Iris pigment epithelial cell (primary cell): ENCODE measurements around the gene SNX24.

Experiments used
- DNase-seq: peaks from one replicate; pipeline ENCODE4 v3.0.0-alpha.2; 2011; ENCODE audit warnings: low read depth

Gene SNX24

DNA sequence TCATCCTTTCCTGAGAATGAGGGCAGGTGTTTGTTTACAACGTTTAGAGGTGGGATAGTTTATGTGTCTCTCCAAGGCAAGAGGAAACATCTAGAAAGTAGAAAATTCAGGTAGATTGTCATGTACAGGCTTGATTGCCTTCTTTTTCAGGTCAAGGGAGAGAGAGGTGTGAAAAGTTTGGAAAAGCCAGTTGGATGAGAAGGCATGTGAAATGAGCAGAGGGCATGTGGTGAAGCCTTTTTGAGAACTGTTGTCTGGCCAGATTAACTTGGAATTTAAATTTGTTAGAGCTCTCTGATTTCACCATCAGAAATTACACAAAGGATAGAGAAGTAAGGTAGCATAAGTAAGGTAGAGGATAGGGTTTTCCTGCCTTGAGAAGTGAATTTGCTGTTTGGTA, 74.6 kb downstream of the SNX24 start:
- no peak for DNase-seq

DNA sequence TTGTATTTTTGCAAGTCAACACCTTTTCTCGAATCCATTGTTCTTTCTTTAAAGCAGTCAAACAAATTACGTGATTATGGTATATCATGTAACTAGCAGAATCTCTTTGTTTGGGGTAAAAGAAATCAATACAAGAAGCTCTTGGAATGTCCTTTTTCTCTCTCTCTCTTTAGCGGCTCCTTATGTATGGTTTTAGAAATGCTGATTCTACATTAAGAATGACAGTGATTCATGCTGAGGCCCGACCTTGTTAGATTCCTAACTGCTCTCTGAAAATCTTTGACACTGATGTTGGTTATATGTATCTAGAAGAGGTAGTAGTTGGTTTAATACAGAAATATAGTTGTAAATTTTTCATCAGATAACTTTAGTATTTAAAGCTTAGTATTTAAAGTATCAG, 76.4 kb downstream of the SNX24 start:
- DNase-seq, result peak; percentile 42

DNA sequence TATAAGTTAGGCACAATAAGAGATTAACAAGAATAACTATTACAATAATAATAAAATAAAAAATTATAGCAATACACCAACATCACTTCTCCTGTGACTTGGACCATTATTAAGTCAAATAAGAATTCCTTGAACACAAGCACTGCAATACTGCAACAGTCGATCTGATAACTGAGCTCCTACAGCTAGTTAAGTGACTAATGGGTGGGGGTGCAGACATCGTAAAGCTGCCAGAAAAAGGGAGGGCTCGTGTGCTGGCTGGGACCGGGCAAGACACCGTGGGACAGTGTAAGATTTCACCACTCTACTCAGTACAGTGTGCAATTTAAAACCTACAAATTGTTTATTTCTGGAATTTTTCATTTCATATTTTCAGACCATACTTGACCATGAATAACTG, 78.8 kb downstream of the SNX24 start:
- peak; percentile 48 for DNase-seq

DNA sequence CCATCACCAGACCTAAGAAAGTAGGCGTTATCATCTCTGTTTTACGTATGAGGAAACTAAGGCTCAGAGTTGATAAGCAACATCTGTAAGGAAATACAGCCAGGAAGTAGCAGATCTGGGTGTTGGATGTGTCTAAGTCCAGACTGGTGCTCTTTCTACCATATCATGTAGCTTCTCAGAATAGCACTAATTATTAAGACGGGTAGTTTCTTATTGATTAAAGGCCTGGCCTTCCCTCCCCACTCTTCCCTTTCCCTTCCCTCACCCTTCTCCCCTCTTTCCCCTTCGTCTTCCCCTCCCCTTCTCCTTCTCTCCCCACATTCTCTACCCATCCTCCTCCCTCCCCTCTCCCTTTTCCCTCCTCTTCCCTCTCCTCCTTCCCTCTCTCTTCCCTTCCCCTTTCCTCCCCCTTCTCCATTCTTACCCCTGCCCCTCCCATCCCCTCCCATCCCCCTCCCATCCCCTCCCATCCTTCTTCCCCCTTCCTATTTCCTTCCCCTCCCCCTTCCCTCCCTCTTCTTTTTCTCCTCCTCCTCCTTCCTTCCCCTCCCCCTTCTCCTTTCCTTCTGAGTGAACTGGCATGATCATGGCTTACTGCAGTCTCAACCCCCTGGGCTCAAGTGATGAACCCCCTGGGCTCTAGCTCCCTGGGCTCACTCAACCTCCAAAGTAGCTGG, 79.4 kb downstream of the SNX24 start:
- DNase-seq, result no peak

DNA sequence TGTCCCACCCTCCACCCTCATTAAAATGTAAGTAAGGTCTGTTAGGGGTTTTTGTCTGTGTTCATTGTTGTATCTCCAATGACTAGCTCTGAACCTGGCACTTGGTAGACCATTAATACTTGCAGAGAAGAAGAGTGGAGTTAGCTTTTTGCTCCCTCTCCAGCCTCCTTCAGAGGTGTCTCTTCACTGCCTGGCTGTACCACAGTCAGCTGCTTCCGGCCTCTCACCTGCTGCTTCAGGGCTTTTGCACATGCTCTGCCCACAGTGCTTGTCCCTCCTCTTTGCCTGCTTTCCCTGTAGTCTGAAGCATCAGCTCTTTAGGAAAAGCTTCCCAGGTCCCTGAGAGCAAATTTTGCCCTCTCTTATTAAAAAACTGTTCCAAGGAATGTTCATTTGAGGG, 83.6 kb downstream of the SNX24 start:
- no peak for DNase-seq

DNA sequence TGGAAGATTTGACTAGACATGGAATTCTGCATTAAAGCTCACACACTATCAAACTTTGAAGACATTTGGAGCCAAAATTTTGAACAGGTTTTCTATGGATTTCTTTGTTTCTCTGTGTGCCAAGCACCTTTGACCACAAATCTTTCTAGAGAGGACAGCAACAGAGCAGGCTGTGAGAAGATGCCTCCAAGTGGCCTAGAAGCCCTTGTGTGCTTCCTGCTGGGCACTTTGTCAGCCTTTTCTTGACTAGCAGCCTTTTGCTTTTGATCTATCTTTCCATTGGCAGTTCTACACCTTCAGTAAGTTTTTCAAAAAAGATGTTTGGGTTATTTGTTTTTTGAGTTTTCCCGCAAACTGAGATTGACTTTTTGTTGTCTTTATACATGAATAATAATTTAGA, 84.6 kb downstream of the SNX24 start:
- DNase-seq, result no peak

DNA sequence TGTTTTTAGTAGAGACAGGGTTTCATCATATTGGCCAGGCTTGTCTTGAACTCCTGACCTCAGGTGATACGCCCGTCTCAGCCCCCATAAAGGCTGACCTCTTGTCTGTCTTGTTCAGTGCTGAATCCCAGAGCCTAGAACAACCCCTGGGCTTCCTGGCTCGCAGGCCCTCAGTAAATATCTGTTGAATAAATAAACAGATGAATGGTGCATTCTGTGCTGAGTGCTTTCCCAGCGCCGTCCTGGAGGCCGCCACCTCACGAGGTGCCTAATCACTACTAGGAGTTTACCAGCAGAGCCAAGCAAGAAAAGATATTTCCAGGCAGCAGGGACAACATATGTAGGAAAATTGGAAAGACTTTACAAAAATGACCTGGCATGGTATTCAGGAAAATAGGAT, 88.5 kb downstream of the SNX24 start:
- peak; percentile 53 for DNase-seq

DNA sequence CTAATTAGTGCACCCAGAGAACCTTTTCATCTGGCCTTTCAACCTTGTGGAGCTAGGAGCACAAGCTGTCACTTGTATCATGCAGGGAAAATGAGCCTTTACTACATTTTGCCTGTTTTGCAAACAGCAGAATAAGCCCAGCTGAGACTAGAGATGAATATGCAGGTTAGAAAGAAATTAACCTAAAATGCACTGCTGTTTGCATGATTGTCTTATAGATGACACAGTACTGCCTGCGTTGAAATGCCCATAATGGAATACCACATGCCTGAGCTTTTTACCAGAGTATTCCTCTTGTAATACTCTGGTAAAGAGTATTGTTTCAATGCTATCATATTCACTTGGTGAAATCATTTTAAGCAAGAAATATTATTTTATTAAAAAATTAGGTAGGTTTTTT, 90.7 kb downstream of the SNX24 start:
- DNase-seq, result no peak

DNA sequence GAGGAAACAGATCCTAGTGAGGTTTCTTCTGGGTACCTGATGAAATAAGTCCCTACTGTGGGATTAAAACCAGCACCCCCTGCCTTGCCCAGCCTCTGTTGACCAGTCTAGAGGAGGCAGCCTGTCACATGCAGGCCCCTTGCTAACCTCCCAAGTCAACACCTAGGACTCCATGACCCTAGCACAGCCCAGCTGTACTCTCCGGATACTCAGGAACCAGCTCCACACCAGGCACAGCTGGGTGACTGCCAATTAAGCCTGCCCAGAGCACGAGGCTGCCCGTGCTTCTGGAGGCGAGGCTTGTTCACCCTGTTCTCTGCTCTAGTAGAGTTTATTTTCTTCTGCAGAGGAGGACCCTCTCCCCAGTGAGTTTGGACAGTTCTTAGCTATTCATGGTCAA, 92.5 kb downstream of the SNX24 start:
- no peak for DNase-seq

DNA sequence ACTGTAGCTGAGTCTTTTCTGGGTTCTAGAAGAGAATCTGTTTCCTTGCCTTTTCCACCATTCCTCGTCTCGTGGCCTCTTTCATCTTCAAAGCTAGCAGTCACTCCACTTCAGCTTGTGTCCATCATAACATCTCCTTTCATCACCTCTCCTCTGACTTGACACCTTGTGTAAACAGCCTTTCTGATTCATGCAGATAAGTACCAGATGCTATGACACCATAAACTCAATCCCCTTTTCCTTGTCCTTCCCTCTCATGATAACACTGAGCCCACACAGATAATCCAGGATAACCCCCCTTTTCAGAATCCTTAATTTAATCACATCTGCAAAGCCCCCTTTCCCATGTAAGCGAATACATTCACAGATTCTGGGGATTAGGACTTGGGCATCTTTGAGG, 95.5 kb downstream of the SNX24 start:
- DNase-seq, result no peak

DNA sequence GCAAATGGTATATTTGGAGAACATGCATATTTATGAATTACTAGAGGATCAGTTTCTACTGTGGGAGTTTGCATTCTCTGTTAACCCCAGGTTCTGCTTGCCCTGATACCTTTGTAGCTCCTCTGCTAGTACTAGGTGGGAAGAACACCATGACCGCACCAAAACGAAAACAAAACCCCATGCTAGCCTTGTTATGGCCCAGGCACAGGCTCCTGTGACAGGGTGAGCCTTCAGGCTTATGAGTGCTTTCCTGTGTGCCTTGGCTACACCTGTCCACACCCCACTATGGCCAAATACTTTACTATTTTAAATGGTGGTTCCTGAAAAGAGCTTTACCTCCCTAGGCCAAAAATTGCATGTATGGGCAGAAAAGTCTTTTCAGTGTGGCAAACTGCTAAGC, 96.3 kb downstream of the SNX24 start:
- no peak for DNase-seq

DNA sequence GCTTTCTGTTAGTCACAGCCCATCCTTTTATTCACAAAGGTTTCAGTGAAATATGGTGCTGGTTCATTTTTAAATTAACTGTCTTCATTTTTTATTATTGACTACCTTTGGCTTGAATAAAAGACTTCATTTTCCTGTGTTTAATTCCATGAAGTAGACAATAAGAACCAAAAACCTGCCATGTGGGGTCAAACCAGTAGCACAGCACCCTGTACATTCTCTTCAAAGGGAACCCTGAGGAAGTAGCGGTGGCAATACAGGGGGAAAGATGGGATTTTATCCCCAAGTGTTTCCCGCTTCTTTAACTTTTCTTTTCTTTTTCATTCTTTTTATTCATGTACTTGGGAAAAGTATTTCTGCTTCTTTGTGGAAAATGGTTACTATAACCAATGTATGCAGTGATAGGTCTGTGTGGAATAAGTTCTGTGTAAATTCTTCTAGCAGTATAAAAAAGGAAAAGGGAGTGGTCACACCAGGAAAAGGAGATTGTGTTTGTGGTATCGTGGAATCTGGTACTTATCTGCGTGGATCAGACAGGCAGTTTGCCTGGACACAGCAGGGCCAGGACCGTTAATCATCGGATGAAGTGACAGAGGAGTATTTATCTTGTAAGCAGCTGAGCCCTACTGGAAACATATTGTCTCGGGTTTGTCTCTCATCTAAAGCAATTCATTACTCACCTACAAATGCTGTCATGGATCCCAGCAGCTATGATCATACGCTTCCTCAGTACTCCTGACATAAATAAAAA, 96.9 kb downstream of the SNX24 start:
- peak; percentile 80 for DNase-seq

DNA sequence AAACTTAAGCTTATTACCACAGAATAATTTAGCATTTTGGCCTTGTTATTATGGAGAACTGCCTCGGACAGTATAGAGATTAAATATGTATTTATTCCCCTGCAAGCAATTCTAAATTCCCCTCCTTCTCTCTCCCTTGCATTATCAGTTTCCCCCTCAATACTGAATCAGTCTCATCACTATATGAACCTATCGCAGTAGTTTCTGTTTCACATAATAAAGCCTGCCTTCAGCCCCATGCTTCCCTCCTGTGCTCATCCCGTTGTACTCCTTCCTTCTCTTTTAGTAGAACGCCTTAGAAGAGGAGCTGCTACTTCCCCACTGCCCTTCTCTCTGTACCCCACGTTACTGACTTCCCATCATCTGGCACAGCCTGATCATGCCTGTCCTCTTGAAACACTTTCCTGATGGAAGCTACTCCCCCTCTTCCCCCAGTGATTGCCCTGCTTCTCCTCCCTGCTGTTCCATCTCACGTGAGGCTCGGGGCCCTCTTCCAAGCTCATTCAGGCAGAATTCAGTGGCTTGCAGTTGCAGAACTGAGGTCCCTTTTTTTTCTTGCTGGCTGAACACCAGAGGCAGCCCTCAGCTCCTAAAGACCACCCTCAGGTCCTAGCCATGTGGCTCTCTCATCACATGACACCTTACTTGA, 97.8 kb downstream of the SNX24 start:
- DNase-seq, result no peak

DNA sequence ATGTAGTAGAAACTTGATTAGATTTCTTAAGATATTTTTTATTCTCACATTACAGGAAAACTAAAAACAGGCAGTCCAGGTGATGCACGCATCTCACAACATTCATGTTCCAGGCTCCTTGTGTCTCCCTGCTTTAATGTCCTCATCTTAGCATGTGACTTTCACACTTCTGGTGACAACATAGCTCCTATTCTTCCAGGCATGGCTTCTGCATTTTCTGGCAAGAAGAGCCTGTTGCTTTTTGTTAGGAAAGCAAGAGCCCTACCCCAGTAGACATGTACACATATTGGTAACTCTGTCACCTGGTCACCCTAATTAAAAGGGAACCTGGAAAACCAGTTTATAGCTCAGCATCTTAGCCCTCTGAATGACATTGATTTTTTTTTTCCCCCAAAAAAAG, 98.6 kb downstream of the SNX24 start:
- DNase-seq, result no peak

DNA sequence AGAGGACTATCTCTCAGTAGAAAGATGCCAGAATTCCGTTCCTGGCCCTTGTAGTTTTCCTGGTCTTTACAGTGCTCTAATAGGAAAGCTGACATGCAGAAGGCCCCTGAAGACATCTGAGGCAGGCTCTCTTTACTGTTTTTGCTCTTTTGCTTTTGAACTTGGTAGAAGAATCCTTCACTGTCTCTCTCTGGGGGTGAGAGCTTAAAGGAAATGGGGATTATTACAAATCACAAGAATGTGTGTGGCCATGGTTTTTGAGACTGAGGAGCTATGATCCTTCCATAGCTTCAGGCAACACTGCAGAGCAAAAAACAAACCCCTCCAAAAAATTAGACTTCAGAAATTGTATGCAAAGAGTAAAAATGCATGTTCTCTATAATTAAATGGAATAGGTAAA, 102.0 kb downstream of the SNX24 start:
- DNase-seq, result no peak

DNA sequence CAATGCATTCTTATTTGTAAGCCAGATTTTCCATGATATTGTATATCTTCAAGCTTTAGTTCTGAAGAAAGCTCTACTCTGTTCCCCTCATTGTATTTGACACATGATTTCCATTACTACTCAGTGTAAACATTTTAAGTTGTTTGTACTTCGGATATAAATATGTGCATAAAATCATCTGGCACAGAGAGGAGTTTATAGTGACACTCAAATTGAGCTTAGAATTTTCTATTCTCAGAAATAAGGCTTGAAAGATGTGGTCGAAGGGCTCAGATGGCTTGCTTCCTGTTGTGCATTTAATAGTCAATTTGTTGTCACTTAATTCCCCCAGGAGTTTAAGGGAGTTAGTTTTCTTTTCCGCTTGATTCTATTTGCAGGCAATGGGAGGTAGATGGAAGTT, 102.4 kb downstream of the SNX24 start:
- DNase-seq, result no peak

DNA sequence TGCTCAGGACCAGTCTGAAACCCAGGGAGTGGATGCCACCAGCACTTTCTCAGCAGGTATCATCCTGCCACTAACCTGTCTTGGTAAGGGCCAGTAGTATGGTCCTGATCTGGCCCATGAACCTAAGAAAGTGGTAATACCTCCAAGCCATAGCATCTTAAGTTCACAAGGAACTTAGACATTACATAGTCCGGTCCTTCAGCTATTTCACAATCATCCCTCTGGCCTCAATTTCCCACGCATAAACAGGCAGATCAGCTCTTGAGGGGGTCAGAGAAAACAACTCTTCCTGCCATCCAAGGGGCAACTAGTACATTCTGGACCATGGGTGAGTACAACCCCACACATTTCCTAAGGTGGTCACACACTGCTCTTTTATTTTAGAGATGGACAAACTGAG, 102.9 kb downstream of the SNX24 start:
- DNase-seq, result peak; percentile 27

DNA sequence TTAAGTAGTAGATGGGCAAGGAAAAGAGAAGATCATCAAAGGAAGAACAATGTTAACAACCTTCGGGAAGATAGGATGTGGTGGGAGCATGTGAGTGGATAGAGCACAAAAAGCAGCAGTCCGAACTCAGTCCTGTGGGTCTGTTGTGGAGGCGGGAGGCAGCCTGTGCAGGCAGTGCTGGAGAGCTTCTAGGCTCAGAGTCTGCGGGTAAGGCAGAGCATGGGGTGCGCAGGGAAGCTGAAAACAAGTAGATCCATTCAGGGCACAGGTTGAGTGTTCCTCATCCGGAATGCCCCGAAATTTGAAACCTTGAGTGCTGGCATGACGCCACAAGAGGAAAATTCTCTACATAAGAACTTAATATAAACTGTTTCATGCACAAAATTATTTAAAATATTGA, 106.2 kb downstream of the SNX24 start:
- no peak for DNase-seq

DNA sequence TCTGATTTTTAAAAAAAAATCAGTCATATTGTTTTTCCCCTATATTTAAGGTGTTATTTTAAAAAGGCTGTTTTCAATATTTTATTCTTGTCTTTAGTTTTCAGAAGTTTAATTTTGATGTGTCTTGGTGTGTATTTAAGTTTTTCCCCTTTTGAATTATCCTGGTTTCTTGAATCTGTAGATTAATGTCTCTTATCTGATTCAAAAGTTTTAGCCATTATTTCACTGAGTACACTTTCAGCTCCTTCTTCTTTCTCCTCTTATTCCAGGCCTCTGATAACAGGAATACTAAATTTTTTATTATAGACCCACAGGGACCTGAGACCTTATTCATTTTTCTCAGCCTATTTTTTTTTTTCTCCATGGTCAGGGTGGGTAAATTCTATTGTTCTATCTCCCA, 109.3 kb downstream of the SNX24 start:
- DNase-seq, result no peak

DNA sequence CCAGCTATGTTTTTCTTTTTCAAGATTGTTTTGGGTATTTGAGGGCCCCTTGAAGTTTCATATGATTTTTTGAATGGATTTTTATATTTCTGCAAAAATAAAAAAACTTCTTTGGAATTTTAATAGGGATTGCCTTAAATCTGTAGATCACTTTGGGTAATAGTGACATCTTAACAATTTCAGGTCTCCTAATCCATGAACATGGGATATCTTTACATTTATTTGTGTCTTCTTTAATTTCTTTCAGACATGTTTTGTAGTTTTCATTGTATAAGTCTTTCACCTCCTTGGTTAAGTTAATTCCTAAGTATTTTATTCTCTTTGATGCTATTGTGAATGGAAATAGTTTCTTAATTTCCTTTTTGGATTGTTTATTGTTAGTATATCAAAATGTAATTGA, 112.0 kb downstream of the SNX24 start:
- no peak for DNase-seq

DNA sequence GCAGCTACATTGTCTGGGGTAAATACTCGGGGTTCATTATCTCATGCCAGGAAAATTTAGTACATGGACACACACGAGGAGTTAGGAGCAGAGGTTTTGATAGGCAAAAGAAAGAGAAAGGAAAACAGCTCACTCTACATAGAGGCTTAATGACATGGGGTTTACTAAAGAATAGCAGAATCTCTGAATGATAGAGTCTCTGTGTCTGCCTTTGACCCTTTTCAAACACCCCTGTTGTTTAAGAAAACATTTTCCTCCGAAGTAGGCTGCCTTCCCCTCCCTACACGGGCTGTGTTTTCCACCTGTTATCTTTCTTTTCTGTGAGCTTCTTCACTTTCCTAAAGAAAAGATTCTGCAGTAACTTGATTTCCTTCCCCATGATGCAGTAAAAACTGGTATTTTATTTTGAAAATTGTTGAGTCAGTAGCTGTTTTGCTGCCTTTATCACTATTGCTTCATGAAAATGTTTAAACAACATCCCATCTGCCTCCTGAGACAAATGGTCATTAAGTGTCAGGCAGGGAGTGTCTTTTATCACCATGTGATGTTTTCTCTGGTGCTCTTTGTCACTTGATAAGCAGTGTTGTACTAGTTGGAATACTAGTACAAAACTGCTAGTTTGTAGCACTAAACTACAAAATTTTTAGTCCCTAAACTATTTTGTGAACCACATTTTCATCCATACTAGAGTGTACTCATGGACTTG, 114.5 kb downstream of the SNX24 start:
- DNase-seq, result no peak

DNA sequence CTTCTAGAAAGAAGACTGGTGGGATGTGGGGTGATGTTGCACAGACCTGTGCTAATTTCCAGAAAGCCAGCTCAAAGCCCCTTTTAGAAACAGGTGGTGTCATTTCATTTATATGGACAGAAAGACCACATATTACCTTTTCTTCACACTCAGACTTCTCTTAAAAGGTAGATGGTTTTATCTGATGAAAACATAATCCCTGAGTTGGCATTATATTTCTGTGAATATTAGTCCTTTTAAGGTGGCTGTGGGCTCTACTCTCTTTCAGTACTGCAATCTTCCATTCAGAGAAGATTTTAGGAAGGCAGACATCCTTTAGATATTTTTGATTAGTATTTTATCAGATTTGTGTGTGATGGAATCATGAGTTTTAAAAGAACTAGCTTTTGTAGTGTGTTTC, 117.9 kb downstream of the SNX24 start:
- DNase-seq, result no peak

DNA sequence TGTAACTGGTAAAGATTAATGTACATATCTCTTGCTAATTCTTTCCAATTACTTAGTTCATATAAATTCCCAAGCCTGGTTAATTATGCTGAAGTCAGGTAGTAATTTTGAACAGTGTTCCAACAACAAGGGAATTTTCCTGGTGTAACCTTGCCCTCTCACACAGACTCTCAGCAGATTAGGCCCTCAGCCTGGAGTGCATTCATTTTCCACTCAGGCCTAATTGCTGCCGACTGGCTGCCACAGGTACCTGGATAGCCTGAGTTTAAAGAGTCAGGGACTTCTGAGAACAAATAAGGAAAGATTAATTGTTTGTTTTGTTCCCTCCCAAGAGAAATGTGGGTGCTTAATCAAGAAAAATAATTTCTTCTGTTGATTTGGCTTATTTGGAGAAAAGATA, 119.7 kb downstream of the SNX24 start:
- DNase-seq, result no peak
